ENCODE data around the gene FAM25G. TPM values are rescaled to one million over a fixed set of nuclear protein-coding genes. Genes with fewer than 3 reads are reported as not detected.

The FAM25G gene
- total and polyA plus RNA-seq, 2 of the 4 experiments (the other 2 are of a cell fraction) = not detected

- Histone ChIP-seq H2AK5ac (ENCODE audit: low read depth, low read length) (no peak overlapping the region), H2BK120ac (ENCODE audit: low read depth, low read length) (no peak overlapping the region), H2AFZ (replicated peaks; ENCODE audit: low read length, poor library complexity) (no peak overlapping the region), H4K20me1 (ENCODE audit: insufficient read depth, low read length) (no peaks in the 10 kb centered on the region), H3K18ac (ENCODE audit: low read depth, low read length) (no peak overlapping the region), H2AK9ac (replicated peaks; ENCODE audit: low read depth, low read length, poor library complexity) (no peak overlapping the region), H3K4ac (ENCODE audit: low read depth, low read length) (no peak overlapping the region), H3K9me3 (ENCODE audit: control insufficient read depth, insufficient read depth, low read length) (peaks cover 15% of the 10 kb centered on the region), H3K9me1 (ENCODE audit: insufficient read depth, low read length) (peaks cover 9% of the 10 kb centered on the region), H3K27me3 (ENCODE audit: control insufficient read depth, insufficient read depth, low read length) (peaks cover 26% of the 10 kb centered on the region), H3K4me1 (ENCODE audit: control insufficient read depth, insufficient read depth, low read length) (no peaks in the 10 kb centered on the region), H3K56ac (ENCODE audit: extremely low read depth, insufficient read depth, low read length) (no peak overlapping the region), H3K4me2 (ENCODE audit: low read depth, low read length) (no peak overlapping the region), H2BK20ac (ENCODE audit: low read depth, low read length) (no peak overlapping the region), H3K36me3 (ENCODE audit: control insufficient read depth, insufficient read depth, low read length) (no peaks in the 10 kb centered on the region), H3K4me3 (ENCODE audit: insufficient read depth, low read depth, low read length) (no peak overlapping the region), H2BK5ac (ENCODE audit: low read depth, low read length, poor library complexity, severe bottlenecking) (no peak overlapping the region), H3K79me1 (ENCODE audit: low read depth in 1 of 2, low read length in 2 of 2) (no peaks in the 10 kb centered on the region), H4K8ac (ENCODE audit: low read depth in 2 of 2, low read length in 2 of 2) (no peak overlapping the region), H3K23ac (ENCODE audit: low read depth, low read length) (no peak overlapping the region), H4K5ac (ENCODE audit: low read depth, low read length) (no peak overlapping the region), H4K91ac (ENCODE audit: insufficient read depth, low read depth, low read length) (no peak overlapping the region), H3K9ac (ENCODE audit: low read depth, low read length) (no peak overlapping the region), H2BK15ac (ENCODE audit: low read depth, low read length) (no peak overlapping the region), H3K14ac (replicated peaks; ENCODE audit: low read depth, low read length) (no peak overlapping the region), H3K27ac (ENCODE audit: insufficient read depth, low read length) (no peak overlapping the region)
- no peak for DNase-seq
- ChIA-PET POLR2A (ENCODE audit: unreplicated experiment) (no interaction called here), CTCF (no interaction called here)
- in situ Hi-C loops (cut with MboI; ENCODE audit: low sequenced_read_pairs) (no loop called here), dilution Hi-C loops (cut with HindIII; ENCODE audit: low sequenced_read_pairs, unreplicated experiment) (no loop called here), intact Hi-C loops (cut with micrococcal nuclease) (no loop called here)
- no peak for ATAC-seq (ENCODE audit: low read depth)
- no TSS peak for BruUV-seq (replicated peaks)
- TF ChIP-seq RAD21 (IDR thresholded peaks at IDR 0.05; ENCODE audit: low read length) (no peak), RFX5 (IDR thresholded peaks at IDR 0.05; ENCODE audit: low read depth, low read length) (no peak), CHD1 (IDR thresholded peaks at IDR 0.05; ENCODE audit: low read depth, low read length) (no peak), SMC3 (IDR thresholded peaks at IDR 0.05; ENCODE audit: low read depth, low read length) (no peak), MXI1 (IDR thresholded peaks at IDR 0.05; ENCODE audit: borderline replicate concordance, low read depth, low read length) (no peak), NFE2L2 (IDR thresholded peaks at IDR 0.05; ENCODE audit: low read depth, low read length) (no peak), RCOR1 (IDR thresholded peaks at IDR 0.05; ENCODE audit: insufficient replicate concordance, low read length) (no peak), BHLHE40 (IDR thresholded peaks at IDR 0.05; ENCODE audit: low read depth, low read length) (no peak), MAZ (IDR thresholded peaks at IDR 0.05; ENCODE audit: borderline replicate concordance, low read depth, low read length) (no peak), CTCF (conservative IDR thresholded peaks at IDR 0.05; ENCODE audit: low read depth, low read length) (no peak), POLR2A (IDR thresholded peaks at IDR 0.05; ENCODE audit: low read depth, low read length) (no peak), MAFK (IDR thresholded peaks at IDR 0.05; ENCODE audit: low read depth, low read length) (no peak)
- TF ChIP-seq, protein P1, sequence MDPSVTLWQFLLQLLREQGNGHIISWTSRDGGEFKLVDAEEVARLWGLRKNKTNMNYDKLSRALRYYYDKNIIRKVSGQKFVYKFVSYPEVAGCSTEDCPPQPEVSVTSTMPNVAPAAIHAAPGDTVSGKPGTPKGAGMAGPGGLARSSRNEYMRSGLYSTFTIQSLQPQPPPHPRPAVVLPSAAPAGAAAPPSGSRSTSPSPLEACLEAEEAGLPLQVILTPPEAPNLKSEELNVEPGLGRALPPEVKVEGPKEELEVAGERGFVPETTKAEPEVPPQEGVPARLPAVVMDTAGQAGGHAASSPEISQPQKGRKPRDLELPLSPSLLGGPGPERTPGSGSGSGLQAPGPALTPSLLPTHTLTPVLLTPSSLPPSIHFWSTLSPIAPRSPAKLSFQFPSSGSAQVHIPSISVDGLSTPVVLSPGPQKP (IDR thresholded peaks at IDR 0.05; ENCODE audit: borderline replicate concordance, low read depth, low read length) = no peak
- WGBS, 2 experiments (ENCODE audit: extremely low coverage in 2 of 2, insufficient read length in 1 of 2) = no CpG with 5 or more reads among the region's 1 CpG
Observed at GRCh38 chr10:47445720-47446119, 45.8 kb downstream of the FAM25G start.

Measured in IMR-90 (cell line).